ENCODE measurements around the gene UPK1A. TPM values are rescaled to one million over a fixed set of nuclear protein-coding genes. Genes with fewer than 3 reads are reported as not detected.
A peak's percentile ranks its signal among the peaks of the same experiment; 100 is the strongest.

The UPK1A gene
- total RNA-seq, 2 donors from 2014 or later: 0.37 to 0.46 TPM

- H3K27me3 ChIP-seq (ENCODE audit: control insufficient read depth, insufficient read depth, low read length, poor library complexity, severe bottlenecking): peaks cover 22% of the 10 kb centered on the region
- H3K9ac ChIP-seq (ENCODE audit: extremely low read depth, low read length, poor library complexity, severe bottlenecking): no peak overlapping the region
- Mint-ChIP-seq H3K9me3 (no peaks in the 10 kb centered on the region), H3K27me3 (ENCODE audit: insufficient read depth) (peaks cover 46% of the 10 kb centered on the region), H3K4me3 (no peak overlapping the region), H3K36me3 (ENCODE audit: low read depth) (peaks cover 2% of the 10 kb centered on the region), H3K4me1 (peaks cover 2% of the 10 kb centered on the region), H3K27ac (no peak overlapping the region)
- H3K4me1 ChIP-seq (ENCODE audit: control insufficient read depth, insufficient read depth, low read length): no peaks in the 10 kb centered on the region
- H3K27ac ChIP-seq (ENCODE audit: low read depth, low read length): no peak overlapping the region
- no peaks in the 10 kb centered on the region for H3K9me3 ChIP-seq (ENCODE audit: control insufficient read depth, low read length)
- 96 to 100% methylated on average over 1 of the region's 1 CpG for WGBS, 2 experiments (ENCODE audit: insufficient coverage in 1 of 2, insufficient read length in 1 of 2)
- TF ChIP-seq CTCF (conservative IDR thresholded peaks at IDR 0.05): no peak
- H3K4me3 ChIP-seq (ENCODE audit: low read length): no peak overlapping the region
- no peak for DNase-seq
- H3K36me3 ChIP-seq (ENCODE audit: control insufficient read depth, insufficient read depth, low read length): no peaks in the 10 kb centered on the region
These were observed 4.4 kb downstream of the UPK1A start for GRCh38 chr19:35670686-35671085.

GRCh38 chr19:35671818-35672217 lies 5.5 kb downstream of the UPK1A start:
- Histone ChIP-seq H3K9ac (ENCODE audit: extremely low read depth, low read length, poor library complexity, severe bottlenecking) (no peak overlapping the region), H3K27me3 (ENCODE audit: control insufficient read depth, insufficient read depth, low read length, poor library complexity, severe bottlenecking) (peaks cover 22% of the 10 kb centered on the region), H3K4me3 (ENCODE audit: low read length) (no peak overlapping the region), H3K9me3 (ENCODE audit: control insufficient read depth, low read length) (no peaks in the 10 kb centered on the region), H3K4me1 (ENCODE audit: control insufficient read depth, insufficient read depth, low read length) (no peaks in the 10 kb centered on the region), H3K36me3 (ENCODE audit: control insufficient read depth, insufficient read depth, low read length) (no peaks in the 10 kb centered on the region), H3K27ac (ENCODE audit: low read depth, low read length) (no peak overlapping the region)
- Mint-ChIP-seq H3K9me3 (no peaks in the 10 kb centered on the region), H3K27me3 (ENCODE audit: insufficient read depth) (peaks cover 57% of the 10 kb centered on the region), H3K36me3 (ENCODE audit: low read depth) (no peaks in the 10 kb centered on the region), H3K4me1 (peaks cover 2% of the 10 kb centered on the region), H3K27ac (no peak overlapping the region), H3K4me3 (no peak overlapping the region)
- DNase-seq: no peak
- no peak for TF ChIP-seq CTCF (conservative IDR thresholded peaks at IDR 0.05)
- 82% methylated on average over 3 of the region's 3 CpGs; no CpG with 5 or more reads in 1 of the 2 experiments for WGBS, 2 experiments (ENCODE audit: insufficient coverage in 1 of 2, insufficient read length in 1 of 2)

- H3K36me3 Mint-ChIP-seq (ENCODE audit: low read depth): no peaks in the 10 kb centered on the region
These were observed 6.9 kb downstream of the UPK1A start for GRCh38 chr19:35673121-35673804.

More at GRCh38 chr19:35673121-35673804, 6.9 kb downstream of the UPK1A start:
- peak; percentile 92 for DNase-seq
- no peaks in the 10 kb centered on the region for H3K9me3 Mint-ChIP-seq
- peaks cover 22% of the 10 kb centered on the region for H3K27me3 ChIP-seq (ENCODE audit: control insufficient read depth, insufficient read depth, low read length, poor library complexity, severe bottlenecking)
- H3K4me1 Mint-ChIP-seq: peaks cover 2% of the 10 kb centered on the region
- WGBS, 2 experiments (ENCODE audit: insufficient coverage in 1 of 2, insufficient read length in 1 of 2): 7 to 11% methylated on average over 13 to 39 of the region's 39 CpGs
- H3K4me1 ChIP-seq (ENCODE audit: control insufficient read depth, insufficient read depth, low read length): no peaks in the 10 kb centered on the region
- no peaks in the 10 kb centered on the region for H3K9me3 ChIP-seq (ENCODE audit: control insufficient read depth, low read length)
- H3K4me3 Mint-ChIP-seq: peak overlapping the region; percentile 60
- no peak overlapping the region for H3K27ac ChIP-seq (ENCODE audit: low read depth, low read length)
- peak overlapping the region; percentile 75 for H3K4me3 ChIP-seq (ENCODE audit: low read length)
- no peak overlapping the region for H3K9ac ChIP-seq (ENCODE audit: extremely low read depth, low read length, poor library complexity, severe bottlenecking)
- no peak overlapping the region for H3K27ac Mint-ChIP-seq
- peaks cover 57% of the 10 kb centered on the region for H3K27me3 Mint-ChIP-seq (ENCODE audit: insufficient read depth)
- H3K36me3 ChIP-seq (ENCODE audit: control insufficient read depth, insufficient read depth, low read length): no peaks in the 10 kb centered on the region
- TF ChIP-seq CTCF (conservative IDR thresholded peaks at IDR 0.05): no peak

Measured in endodermal cell (in vitro differentiated cells).